Progenitor cell of endocrine pancreas (in vitro differentiated cells): ENCODE results near the gene ASB3. TPM values are rescaled to one million over a fixed set of nuclear protein-coding genes. Genes with fewer than 3 reads are reported as not detected.

ENCODE experiments used
- DNase-seq: peaks from one replicate; pipeline ENCODE4 v3.0.0; 2021; ENCODE audit warnings: low spot score; ENCODE audit not compliant: unreplicated experiment
- H3K27ac Mint-ChIP-seq: 2 replicates; pipeline ENCODE4 v1.8.0; 2021; ENCODE audit warnings: mild to moderate bottlenecking, moderate library complexity, mixed read lengths
- H3K27me3 Mint-ChIP-seq: 2 replicates; pipeline ENCODE4 v1.8.0; 2021; ENCODE audit warnings: mixed read lengths
- H3K36me3 Mint-ChIP-seq: 2 replicates; pipeline ENCODE4 v1.8.0; 2022; ENCODE audit warnings: mixed read lengths; ENCODE audit not compliant: insufficient read depth
- H3K4me1 Mint-ChIP-seq: 2 replicates; pipeline ENCODE4 v1.8.0; 2021; ENCODE audit warnings: low read depth, mixed read lengths
- H3K4me3 Mint-ChIP-seq: 2 replicates; pipeline ENCODE4 v1.8.0; 2021; ENCODE audit warnings: low read depth, mild to moderate bottlenecking, moderate library complexity, mixed read lengths
- H3K9me3 Mint-ChIP-seq: 2 replicates; pipeline ENCODE4 v1.8.0; 2021; ENCODE audit warnings: low read depth, mixed read lengths
- total RNA-seq: library from RNA; stranded (reverse); gene quantifications from 2 replicates; pipeline ENCODE4 v1.2.1, GENCODE V29; 2021
- TF ChIP-seq, protein P1 (sequence below): fragments of 200-600 bp; sonication (generic); IDR thresholded peaks from one replicate; pipeline ENCODE4 v1.5.0; 2021; ENCODE audit warnings: antibody characterized with exemption, mild to moderate bottlenecking; ENCODE audit not compliant: unreplicated experiment

The ASB3 gene
- total RNA-seq, 1 donor from 2014 or later, result 31.4 TPM

DNA sequence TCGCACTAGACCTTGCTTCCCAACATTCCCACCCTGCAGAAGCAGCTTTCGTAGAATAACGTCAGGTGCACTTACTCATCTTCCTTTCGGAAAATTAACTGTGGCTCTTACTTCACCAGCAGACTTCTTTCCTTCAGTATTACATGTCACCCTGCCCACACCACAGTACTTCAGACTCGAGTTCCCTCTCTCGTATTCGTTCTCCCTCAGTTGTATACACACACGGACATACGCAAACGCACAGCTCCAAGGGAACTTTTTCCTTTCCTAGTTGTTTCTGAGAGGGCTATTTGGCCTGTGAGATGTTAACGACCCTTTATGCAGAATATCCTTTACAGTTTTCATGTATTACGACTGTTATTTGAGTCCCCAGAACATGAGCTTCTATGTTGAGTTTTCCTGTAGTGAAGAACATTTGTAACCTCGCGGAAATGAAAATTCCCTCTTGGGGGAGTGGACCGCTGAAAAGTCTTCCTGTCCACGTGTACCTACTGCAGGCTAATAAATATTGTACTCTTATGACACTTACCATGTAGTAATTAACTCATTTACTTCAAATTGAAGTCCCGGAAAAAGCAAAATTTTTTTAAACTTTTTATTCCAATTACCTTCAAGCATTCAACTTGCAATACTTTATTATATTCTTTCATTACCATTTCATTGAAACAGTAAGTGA is 999 bp upstream of the ASB3 start:
- no peak for DNase-seq
- peak overlapping the region; percentile 91 for H3K4me3 Mint-ChIP-seq
- H3K36me3 Mint-ChIP-seq, result peaks cover 1% of the 10 kb centered on the region
- H3K4me1 Mint-ChIP-seq, result peaks cover 25% of the 10 kb centered on the region
- H3K9me3 Mint-ChIP-seq, result no peaks in the 10 kb centered on the region
- TF ChIP-seq, protein P1, sequence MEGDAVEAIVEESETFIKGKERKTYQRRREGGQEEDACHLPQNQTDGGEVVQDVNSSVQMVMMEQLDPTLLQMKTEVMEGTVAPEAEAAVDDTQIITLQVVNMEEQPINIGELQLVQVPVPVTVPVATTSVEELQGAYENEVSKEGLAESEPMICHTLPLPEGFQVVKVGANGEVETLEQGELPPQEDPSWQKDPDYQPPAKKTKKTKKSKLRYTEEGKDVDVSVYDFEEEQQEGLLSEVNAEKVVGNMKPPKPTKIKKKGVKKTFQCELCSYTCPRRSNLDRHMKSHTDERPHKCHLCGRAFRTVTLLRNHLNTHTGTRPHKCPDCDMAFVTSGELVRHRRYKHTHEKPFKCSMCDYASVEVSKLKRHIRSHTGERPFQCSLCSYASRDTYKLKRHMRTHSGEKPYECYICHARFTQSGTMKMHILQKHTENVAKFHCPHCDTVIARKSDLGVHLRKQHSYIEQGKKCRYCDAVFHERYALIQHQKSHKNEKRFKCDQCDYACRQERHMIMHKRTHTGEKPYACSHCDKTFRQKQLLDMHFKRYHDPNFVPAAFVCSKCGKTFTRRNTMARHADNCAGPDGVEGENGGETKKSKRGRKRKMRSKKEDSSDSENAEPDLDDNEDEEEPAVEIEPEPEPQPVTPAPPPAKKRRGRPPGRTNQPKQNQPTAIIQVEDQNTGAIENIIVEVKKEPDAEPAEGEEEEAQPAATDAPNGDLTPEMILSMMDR, result no peak
- no peaks in the 10 kb centered on the region for H3K27me3 Mint-ChIP-seq
- peak overlapping the region; percentile 99 for H3K27ac Mint-ChIP-seq

DNA sequence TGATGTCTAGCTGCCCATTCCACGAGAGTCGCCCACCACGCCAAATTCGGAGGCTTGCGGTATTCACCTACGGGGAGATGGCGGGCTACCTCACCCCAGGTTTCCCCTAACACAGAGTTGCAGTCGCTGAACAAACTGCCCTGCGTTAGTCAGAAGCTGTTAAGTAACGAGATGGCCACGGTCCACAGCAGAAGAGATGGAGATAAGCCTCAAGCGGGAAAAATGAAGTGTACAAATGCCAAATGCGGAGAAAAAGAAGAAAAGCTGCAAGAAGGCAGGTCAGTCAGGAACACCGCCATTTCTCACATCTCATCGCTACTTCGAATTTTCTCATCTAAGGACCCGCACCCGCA is 425 bp downstream of the ASB3 start:
- TF ChIP-seq, protein P1, result no peak
- H3K9me3 Mint-ChIP-seq, result no peaks in the 10 kb centered on the region
- DNase-seq, result no peak

DNA sequence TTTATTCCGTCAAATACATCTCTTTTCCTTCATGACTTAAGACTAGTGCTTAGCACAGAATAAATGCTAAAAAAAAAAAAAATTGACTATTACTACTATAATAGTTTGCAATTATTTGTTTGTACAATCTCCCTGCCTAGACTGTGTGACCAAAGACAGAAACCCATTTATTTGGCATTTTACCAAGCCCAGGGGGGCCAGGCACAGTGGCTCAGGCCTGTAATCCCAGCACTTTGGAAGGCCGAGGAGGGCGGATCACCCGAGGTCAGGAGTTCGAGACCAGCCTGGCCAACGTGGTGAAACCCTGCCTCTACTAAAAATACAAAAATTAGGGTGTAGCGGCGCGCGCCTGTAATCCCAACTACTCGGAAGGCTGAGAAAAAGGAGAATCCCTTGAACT is 1.4 kb downstream of the ASB3 start:
- no peak for DNase-seq
- Mint-ChIP-seq H3K27ac (peak overlapping the region; percentile 99), H3K27me3 (no peaks in the 10 kb centered on the region), H3K9me3 (no peaks in the 10 kb centered on the region), H3K36me3 (no peaks in the 10 kb centered on the region), H3K4me3 (peak overlapping the region; percentile 91), H3K4me1 (peaks cover 25% of the 10 kb centered on the region)
- TF ChIP-seq, protein P1, result no peak

More for the DNA sequence above, 425 bp downstream of the ASB3 start:
- no peaks in the 10 kb centered on the region for H3K27me3 Mint-ChIP-seq
- peaks cover 25% of the 10 kb centered on the region for H3K4me1 Mint-ChIP-seq
- H3K36me3 Mint-ChIP-seq, result peaks cover 1% of the 10 kb centered on the region
- H3K27ac Mint-ChIP-seq, result peak overlapping the region; percentile 99
- peak overlapping the region; percentile 91 for H3K4me3 Mint-ChIP-seq

DNA sequence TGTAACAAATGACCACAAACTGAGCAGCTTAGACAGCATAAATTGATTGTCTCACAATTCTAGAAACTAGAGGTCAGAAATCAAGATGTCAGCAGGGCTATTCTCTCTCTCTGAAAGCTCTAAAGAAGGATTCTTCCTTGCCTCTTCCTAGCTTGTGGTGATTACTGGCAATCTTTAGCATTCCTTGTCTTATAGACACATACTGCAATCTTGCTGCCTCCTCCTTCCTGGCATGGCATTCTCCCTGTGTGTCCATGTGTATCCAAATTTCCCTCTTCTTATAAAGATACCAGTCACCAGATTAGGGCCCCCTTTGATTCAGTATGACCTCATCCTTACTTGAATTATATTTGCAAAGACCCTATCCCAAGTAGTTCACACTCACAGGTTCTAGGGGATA is 2.3 kb downstream of the ASB3 start:
- H3K27ac Mint-ChIP-seq, result peak overlapping the region; percentile 99
- TF ChIP-seq, protein P1, result no peak
- peaks cover 25% of the 10 kb centered on the region for H3K4me1 Mint-ChIP-seq
- peak overlapping the region; percentile 91 for H3K4me3 Mint-ChIP-seq
- no peaks in the 10 kb centered on the region for H3K27me3 Mint-ChIP-seq
- no peak for DNase-seq
- no peaks in the 10 kb centered on the region for H3K9me3 Mint-ChIP-seq
- H3K36me3 Mint-ChIP-seq, result peaks cover 3% of the 10 kb centered on the region

DNA sequence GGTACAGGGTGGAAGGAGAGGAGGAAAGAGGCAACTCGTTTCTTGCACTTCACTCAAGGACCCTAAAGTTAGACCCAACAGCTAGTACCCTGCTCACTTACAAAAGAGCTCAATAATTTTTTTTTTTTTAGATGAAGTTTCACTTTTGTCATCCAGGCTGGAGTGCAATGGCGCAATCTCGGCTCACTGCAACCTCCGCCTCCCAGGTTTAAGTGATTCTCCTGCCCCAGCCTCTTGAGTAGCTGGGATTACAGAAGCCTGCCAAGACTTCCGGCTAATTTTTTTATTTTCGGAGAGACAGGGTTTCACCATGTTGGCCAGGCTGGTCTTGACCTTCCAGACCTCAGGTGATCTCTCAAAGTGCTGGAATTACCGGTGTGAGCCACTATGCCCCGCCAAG is 4.1 kb downstream of the ASB3 start:
- H3K9me3 Mint-ChIP-seq, result no peaks in the 10 kb centered on the region
- no peak for DNase-seq
- peaks cover 9% of the 10 kb centered on the region for H3K36me3 Mint-ChIP-seq
- TF ChIP-seq, protein P1, result no peak
- no peaks in the 10 kb centered on the region for H3K27me3 Mint-ChIP-seq
- no peak overlapping the region for H3K4me3 Mint-ChIP-seq
- H3K4me1 Mint-ChIP-seq, result peaks cover 17% of the 10 kb centered on the region
- H3K27ac Mint-ChIP-seq, result no peak overlapping the region
